NCI-H1417 (cell line): Measurements from ENCODE around the gene WWOX.
A peak's percentile ranks its signal among the peaks of the same experiment; 100 is the strongest.

ENCODE experiments used
- DNase-seq, 3 experiments: peaks; one replicate each; lab custom pipeline; 2025; lab: John Stamatoyannopoulos, UW

Gene WWOX

DNA sequence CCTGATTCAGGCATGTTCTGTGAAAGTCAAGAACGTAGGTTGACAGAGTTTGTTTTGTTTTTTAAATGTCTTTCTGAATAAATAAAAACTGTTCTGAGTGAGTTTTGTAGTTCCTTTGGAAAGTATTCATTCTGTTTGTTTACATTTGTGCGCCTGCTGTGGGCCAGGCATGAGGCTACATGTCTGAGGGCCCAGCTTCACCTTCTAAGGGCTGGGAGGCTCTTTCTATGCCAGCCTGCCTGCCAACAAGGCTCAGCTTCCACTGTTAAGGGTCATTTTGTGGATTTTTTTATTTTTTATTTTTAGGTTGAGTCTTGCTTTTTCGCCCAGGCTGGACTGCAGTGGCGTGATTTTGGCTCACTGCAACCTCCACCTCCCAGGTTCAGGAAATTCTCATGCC is 6.1 kb downstream of the WWOX start:
- DNase-seq: peak in 2 of 3 experiments; percentile 19 to 49

DNA sequence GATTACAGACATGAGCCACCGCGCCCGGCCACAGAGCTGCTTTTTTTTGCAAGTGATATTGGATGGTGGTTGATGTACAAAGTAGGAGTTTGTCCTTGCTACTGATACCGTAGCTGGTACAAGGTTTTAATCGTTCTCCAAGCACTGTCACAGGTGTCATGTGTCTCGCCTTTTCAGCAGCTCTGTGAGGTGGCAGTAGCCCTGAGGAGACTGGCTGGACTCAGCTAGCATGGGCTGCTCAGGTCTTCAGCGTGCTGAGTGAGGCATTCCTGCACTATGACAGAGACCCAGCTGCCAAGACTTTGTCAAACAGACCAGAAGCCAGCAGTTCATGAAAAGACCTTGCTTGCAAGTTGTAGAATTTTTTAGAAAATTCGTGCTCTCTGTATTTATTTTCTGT is 7.2 kb downstream of the WWOX start:
- peak in 1 of 3 experiments; percentile 18 for DNase-seq

DNA sequence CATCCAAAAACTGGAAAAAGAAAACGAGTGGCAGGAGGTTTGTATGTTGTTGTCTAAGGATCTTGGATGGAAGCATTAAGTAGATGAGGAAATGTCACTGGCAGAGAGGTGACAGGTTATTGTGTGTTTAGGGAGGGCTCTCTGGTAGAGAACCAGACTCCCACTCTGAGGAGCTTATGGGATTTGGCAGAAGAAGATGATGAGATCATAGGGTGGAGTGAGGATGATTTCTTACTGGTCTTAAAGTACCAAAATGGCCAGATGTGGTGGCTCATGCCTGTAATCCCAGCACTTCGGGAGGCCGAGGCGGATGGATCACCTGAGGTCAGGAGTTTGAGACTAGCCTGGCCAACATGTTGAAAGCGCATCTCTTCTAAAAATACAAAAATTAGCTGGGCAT is 9.0 kb downstream of the WWOX start:
- no peak for DNase-seq

DNA sequence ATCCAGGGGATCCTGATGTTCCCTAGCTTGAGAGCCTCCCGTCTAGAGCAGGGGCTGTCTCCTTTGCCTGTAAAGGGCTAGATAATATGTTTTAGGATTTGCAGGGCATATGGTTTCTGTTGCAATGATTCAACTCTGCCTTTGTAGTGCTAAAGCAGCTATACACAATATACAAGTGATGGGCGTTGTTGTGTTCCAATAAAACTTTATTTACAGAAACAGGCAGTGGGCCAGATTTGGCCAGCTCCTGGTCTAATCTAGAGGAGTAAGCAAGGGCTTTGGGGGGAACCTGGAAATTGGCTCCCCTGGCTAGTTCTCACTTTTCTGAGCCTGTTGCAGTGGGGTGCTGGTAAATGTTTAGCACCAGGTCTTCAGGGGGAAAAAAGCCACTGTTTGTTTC is 13.8 kb downstream of the WWOX start:
- DNase-seq: no peak

DNA sequence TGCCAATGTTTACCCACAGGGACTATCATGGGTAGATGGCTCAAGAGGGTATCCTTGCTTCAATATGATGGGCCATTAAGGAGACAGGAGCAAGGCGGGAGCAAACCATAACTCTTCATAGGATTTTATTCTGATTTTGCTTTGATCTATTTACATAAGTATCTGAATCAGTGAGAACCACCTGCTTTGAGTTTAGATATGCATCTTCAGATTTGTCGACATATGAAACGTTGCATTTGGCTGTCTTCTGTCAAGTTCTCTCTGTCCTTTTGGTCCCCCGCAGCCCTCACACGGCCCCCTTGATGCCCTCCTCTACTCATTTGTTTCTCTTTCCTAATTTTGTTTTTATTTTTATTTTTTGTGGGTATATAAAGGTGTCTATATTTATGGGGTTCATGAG is 16.2 kb downstream of the WWOX start:
- DNase-seq: no peak

DNA sequence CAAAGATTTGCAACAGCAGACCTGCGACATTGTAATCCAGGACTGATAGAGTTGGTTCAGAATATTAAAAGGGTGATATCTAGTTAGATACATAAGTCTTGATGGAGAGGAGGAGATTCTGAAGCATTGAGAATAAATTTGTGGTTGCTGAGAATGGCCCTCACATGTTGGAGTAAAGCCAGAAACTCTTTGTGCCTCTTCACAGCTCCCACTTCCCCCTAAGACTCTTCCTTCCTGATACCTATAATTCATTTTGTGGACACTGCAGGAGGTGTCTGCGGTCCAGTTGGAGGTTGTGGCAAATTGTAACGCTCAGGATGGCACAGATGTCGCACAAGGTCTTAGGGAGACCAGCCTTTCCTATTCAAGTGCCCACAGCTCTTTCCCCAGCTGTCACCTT is 17.5 kb downstream of the WWOX start:
- peak in 1 of 3 experiments; percentile 15 for DNase-seq

DNA sequence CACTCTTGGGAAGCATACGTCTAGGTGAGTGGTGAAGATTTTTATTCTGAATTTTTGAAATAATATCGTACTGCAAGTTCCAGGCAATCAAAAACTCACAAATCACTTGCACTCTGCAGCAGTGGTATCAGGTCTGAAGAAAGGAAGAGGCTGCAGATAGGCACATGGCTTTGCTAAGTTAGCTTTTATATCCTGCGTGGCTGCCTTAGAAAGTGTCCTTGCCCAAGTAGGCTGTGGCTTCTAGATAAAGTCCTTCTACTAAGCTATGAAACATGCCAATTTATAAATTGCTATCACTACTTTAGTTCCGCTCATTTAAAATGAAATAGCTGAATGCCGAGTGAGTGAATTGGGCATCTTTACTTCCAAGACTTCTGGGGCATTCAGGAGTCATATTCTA is 17.9 kb downstream of the WWOX start:
- DNase-seq: no peak

DNA sequence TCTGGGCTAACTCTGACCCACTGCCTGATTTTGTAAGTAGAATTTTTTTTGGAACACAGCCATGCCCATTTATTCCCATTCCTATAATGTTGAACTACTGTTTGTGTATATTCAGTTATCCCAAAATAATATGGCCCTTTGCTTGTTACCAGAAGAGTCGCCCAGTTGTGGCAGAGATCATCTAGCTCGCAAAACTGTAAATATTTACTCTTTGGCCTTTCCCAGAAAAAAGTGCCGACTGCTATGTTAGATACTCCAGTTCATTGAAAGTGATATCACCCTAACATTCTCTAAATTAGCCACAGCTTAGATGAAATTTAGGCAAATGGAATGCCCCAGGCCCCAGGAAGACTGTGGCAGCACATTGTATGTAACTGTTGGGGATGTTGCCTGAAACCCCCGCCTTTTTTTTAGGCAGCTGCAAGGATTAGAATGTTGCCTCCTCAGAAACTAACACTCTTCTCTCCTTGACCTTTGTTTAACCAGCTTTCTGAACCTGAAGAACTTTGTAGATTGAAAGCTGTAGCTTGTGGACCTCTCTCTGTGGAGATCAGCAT is 19.1 kb downstream of the WWOX start:
- DNase-seq: no peak

DNA sequence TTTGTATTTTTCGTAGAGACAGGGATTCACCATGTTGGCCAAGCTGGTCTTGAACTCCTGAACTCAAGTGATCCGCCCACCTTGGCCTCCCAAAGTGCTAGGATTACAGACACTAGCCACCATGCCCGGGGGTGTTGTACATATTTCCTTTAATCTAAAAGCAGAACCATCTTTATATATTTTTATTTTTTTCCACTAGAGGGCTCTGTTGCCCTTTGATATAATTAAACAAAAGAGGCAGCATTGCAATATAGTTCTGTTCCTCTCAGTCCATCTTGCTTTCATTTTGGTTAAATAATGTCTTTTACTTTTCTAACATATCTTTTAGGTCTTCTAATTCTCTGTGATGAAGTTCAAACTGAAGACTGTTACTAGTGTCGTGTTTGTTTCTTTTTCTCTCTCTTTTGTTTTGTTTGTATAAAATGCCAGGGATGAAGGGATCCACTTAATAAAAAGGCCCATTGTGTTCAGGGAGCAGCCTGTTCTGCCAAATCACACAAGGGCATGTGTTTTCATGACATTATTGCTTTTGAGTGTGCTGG is 23.4 kb downstream of the WWOX start:
- peak; percentile 27 to 85 (median 35) for DNase-seq

DNA sequence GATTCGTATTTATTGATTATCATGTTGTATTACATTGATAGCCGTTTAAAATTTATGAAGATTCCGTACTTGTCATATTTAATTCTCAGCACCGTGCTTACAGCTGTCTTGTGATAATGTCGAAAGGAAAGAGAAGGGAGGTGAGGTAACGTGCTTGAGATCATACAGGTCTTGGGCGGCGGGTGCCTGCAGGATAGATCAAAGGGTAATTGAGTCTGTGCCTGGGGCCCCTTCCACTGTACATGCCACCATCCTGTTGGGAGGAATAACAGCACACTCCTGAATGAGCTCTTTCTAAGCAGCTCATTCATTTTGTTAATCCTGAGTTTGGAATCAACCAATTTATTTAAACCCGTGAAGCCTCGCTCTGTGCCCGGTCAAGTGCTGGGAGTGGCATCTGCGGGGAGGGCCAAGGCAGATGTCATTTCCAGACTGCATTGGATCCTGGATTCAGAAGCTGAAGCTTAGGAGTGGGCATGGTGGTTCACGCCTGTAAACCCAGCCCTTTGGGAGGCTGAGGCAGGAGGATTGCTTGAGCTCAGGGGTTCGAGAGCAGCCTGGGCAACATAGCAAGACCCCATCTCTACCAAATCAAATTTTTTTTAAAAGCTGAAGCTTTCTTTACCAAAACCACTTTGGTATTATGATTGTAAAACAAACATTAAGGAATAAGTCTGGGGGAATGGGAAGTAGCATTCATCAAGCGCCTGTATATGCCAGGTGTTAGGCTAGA is 25.8 kb downstream of the WWOX start:
- no peak for DNase-seq

DNA sequence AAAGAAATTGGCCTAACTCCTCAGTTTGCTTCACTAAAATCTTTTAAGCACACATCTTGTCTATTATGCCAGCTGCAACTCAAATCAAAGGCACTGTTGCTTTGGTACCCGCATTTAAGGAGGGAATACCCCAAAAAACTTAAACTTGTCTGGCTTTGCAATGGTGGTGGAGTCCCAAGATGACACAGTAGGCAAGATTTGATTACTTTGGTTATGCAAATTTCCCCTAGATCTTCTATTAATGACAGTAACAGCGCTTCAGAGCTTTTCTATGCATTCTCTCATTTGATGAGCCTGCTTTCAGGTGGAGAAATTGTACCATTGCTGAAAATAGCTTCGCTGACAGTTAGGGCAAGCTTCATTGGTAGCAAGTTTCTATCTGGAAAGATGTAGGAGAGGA is 27.2 kb downstream of the WWOX start:
- no peak for DNase-seq

DNA sequence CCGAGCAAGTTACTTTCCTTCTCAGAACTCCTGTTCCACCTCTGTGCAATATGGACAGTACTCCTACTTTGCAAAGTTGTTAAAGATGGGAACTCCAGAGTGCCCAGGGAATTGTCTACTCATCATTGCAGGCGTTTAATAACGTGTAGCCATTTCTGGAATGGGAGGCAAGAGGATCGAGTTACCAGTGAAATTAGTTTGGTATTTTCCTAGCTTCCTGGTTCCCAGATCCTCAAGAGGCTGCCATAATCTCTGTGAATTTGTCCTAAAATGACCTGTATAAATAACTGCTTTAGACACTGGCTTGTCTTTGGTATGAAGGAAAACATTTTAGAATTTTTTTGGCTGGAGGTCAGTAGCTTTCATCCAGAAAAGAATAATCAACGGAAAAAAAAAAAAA is 27.7 kb downstream of the WWOX start:
- DNase-seq: peak in 1 of 3 experiments; percentile 5

DNA sequence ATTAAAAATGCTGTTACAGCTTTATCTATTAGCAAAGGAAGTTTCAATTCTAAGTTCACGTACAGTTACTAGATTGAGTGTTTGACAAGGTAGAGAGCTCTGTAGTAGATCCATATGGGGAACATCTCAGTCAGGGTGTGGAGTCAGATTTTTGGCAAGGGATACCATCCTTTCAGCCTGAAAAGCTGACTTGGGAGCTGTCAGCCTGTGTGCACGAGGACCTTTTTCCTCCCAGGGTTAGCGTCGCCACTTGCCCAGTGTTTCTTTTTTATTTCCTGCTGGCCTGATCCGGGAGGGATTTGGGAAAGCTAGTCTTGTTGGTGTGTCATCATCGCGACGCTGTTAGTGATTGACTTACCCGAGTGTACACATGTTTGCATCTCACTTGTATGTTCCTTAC is 29.5 kb downstream of the WWOX start:
- DNase-seq: no peak

DNA sequence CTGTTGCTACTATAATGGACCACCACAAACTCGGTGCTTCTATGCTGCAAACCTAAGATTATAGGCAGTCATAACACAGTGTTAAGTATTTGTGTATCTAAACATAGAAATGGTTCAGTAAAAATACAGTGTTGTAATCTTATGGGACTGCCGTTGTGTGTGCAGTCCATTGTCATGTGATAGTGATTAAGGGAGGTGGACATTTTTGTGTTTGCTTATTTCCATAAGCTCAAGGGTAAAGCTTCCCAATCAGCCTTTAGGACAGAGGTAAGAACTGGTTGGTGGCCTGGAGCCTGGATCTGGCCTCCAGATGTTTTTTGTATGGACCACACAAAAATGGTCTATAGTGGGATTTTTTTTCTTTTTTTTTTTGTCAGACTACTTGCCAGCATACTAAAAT is 29.9 kb downstream of the WWOX start:
- no peak for DNase-seq

DNA sequence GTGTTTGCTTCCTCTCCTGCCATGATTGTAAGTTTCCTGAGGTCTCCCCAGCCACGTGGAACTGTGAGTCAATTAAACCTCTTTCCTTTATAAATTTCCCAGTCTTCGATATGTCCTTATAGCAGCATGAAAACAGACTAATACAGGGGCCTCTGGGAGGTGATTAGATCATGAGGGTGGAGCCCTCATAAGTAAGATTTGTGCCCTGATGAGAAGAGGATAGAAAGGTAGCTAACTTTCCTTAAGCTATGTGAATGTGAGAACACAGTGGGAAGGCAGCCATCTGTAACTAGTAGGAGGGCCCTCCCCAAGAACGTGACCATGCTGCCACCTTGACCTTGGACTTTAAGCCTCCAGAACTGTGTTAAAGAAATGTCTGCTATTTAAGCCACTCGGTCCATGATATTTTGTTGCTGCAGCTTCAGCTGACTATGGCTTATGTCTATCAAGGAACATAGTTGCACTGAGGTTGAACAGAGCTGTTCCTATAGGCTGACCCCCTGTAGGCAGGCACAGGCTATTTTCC is 30.7 kb downstream of the WWOX start:
- no peak for DNase-seq

DNA sequence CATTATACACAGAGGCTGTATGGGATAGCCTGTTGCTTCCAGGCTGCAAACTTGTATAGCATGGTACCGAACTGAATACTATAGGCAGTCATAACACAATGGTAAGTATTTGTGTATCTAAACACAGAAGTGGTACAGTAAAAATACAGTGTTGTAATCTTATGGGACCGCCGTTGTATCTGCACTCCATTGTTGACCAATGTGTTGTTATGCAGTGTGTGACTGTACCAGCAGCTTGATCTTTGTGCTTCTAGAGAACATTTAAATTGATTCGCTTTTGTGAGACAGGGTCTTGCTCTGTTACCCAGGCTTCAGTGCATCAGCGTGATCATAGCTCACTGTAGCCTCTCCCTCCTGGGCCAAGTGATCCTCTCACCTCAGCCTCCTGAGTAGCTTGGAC is 31.5 kb downstream of the WWOX start:
- no peak for DNase-seq

DNA sequence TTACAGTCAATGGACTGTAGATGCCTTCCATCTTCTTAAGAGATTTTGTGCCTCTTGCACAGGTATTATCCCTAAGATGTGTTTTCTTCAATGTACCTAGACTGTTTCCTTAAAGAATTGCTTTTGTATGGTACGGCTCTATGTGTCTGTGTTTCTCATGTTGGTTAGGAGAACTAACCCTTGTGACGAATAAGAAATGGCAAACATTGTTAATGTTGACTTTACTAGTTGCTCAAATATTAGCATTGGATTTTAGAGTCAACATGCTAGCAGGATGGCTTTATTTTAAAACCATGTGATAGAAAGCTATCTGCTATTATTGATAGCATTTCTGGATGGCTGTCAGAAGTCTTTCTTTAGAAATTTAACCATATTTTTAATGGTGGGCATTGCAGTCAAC is 34.5 kb downstream of the WWOX start:
- DNase-seq: peak in 2 of 3 experiments; percentile 42 to 75

DNA sequence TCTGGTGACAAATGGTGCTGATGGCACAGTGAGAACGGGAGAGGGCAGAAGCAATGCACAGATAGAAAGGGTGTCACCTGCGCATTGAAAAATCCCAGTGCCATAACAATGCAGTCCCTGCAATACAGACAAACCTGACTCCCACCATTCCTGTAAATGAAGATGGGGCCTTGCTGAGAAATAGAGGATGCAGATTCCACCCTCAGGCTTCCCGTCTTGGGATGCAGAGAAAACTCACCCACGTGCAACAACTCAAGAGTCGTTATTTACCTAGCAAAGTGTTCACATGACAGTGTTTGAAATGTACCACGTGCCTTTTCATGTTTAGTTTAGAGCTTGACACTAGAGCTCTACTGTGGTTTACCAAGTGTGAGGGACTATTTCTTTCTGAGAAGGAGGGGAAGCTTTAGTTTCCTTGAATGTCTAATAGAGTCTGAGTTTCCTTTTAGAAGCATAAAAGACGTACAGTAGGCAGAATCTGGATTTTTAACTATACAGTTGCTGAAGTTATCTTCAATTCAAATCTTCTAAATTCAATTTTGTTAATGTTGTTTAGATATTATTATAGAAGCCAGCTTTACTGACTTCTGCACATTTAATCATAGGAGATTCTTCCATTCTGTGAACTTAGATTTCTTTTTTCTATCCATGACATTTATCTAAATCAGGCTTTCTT is 35.6 kb downstream of the WWOX start:
- peak in 1 of 3 experiments; percentile 13 for DNase-seq

DNA sequence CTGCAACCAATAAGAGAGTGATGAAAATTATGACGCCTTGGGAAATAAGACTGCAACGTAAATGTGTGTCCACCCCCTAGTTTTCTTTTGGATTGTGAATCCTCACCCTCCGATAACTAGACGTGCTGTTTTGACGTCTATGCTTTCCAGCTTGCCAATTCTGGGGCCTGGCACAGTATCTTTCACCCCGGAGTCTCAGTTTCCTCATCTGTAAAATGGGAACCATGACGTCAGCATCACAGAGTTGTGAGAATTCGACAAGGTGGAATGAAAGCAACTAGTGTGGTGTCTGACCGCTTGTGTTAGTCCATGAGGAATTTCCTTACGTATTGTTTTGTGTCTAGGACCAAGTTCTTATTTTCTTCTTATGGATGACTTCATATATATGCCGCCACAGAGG is 37.7 kb downstream of the WWOX start:
- no peak for DNase-seq

DNA sequence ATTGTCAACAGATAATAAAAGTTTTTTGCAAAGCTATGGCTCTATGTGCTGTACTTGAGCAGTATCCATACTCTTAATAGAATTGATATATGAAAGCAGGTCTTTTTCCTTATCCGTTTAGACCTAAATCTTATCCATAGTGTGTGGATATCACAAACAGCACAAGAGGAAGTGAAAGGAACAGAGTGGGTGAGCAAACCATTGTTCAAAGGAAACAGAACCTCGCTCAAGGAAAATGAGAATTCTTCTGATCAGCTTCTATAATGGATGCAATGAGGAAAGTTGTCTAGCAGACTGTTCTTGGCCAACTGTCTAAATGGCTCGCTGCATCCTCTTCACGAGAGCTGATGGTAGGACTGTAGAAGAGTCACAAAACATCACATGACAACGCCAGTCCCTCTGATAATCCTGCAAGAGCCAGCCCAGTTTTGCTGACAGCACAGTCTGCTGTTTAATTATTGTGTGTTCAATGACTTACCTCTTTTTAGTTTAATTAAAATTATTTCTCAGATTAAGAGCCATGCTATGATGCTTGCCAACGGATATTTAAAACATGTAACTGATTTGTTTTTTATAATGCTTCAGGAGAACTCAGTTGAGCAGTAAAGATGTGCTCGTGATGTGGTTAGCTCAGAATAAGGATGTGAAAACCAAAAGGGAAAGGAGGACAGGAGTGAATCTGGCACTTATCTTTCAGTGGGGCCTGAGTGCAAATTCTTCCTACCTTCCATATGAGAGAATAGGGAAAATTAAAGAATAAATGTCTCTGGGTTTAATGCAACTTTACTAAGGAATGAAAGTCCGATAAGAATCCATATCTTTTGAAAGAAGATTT is 38.5 kb downstream of the WWOX start:
- DNase-seq: no peak

DNA sequence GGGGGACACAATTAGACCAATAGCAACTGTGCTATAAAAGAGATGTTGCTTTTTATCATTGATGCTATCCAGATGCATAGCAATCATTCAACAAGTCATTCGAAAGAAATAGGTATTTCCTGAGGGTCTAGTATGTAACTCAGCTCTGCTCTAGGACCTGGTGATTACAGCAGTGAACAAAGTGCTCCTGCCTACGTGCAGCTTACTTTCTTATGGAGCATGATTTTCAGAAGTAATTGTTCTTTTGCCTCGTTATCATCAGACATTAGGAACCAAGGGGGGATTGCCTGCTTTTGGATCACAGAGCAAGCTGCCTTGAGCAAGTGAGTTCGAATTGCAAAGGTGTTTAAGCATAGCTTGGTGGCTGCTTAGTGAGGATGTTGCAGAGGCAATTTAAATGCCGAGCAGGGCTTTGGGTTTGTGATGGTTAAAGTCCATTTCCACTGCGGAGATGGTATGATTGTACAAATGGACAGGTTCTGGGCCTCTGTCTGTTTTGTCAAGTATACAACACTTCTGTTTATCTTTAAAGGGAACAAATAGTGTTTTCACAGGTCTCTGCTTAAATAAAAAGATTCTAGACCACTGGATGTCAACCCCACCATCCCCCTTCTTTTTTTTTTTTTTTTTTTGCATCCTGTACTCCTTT is 41.5 kb downstream of the WWOX start:
- no peak for DNase-seq

DNA sequence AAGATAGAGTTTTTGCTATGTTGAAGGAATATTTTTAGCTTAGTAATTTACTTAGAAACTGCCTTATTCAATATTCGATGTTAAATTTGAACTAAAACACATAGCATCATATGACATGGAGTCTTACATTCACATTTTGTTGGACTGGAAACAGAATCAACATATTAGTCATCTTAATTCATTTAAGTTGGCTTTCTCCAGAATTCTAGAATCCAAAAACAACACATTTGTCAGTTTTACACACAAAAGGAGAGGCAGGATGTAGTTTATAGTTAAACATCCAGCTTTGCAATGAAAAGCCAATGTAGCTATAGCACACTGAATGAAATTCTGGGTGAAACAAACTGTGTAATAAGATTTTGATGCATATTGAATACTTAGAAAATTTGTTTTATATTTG is 43.3 kb downstream of the WWOX start:
- no peak for DNase-seq
